NCI-H1092 treated with DMSO at 0.1 percent for 48 hours (cell line): ENCODE data around the gene GPR150.
"Not testable (repeated sequence)": the region's sequence is repeated elsewhere in the genome, so short reads cannot be mapped to it uniquely, and the experiment has no call there.

Experiments
- DNase-seq: peaks from one replicate; lab custom pipeline; 2025; lab: John Stamatoyannopoulos, UW

Gene GPR150

GRCh38 chr5:95624368-95624767 is 4.5 kb downstream of the GPR150 start:
- no peak for DNase-seq

- no peak for DNase-seq
Observed at GRCh38 chr5:95626701-95627100, 6.8 kb downstream of the GPR150 start.

DNA sequence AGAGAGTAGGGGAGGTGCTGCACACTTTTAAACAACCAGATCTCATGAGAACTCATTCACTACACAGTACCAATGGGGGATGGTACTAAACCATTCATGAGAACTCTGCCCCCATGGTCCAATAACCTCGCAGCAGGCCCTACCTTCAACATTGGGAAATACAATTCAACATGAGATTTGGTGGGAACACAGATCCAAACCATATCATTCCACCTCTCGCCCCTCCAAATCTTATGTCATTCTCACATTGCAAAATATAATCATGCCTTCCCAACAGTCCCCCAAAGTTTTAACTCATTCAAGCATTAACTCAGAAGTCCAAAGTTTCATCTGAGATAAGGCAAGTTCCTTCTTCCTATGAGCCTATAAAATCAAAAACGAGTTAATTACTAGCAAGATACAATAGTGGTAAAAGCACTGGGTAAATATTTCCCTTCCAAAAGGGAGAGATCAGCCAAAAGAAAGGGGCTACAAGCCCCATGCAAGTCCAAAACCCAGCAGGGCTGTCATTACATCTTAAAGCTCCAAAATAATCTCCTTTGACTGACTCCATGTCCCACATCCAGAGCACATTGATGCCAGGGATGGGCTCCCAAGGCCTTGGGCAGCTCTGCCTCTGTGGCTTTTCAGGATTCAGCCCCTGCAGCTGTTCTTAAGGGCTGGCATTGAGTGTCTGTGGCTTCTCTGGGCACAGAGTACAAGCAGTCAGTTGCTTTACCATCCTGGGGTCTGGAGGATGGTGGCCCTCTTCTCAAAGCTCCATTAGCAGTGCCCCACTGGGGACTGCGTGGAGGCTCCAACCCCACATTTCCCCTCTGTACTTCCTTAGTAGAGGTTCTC is 8.3 kb downstream of the GPR150 start:
- no peak for DNase-seq

- no peak for DNase-seq
Observed at GRCh38 chr5:95628933-95629332, 9.0 kb downstream of the GPR150 start.

DNA sequence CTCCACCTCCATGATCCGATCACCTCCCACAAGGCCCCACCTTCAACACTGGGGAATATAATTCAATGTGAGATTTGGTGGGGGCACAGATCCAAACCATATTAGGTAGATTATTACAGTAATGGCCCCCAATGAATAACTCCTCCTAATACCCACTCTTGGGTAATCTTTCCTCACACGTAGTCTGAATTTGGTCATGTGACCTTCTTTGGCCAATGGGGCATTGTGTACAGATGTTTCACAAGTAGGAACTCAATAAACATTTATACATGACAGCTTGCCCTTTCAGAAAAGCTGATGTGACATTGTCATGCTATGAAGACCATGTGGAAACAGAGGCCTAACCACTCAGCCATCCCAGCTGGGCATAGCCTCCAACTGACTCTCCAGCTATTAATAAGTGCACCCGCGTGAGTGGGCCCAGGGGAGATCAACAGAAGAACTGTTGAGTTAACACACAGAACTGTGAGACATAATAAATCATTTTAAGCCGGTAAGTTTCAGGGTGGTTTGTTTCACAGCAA is 10.6 kb downstream of the GPR150 start:
- DNase-seq = no peak

GRCh38 chr5:95631255-95631958 is 11.5 kb downstream of the GPR150 start:
- no peak for DNase-seq

- no peak for DNase-seq
Observed at GRCh38 chr5:95631991-95632675, 12.2 kb downstream of the GPR150 start.

DNA sequence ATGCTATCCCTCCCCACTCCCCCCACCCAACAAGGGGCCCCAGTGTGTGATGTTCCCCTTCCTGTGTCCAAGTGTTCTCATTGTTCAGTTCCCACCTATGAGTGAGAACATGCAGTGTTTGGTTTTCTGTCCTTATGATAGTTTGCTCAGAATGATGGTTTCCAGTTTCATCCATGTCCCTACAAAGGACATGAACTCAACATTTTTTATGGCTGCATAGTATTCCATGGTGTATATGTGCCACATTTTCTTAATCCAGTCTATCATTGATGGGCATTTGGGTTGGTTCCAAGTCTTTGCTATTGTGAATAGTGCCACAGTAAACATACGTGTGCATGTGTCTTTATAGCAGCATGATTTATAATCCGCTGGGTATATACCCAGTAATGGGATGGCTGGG is 13.1 kb downstream of the GPR150 start:
- DNase-seq = not testable (repeated sequence)

- DNase-seq = no peak
Observed at GRCh38 chr5:95633671-95634070, 13.8 kb downstream of the GPR150 start.

DNA sequence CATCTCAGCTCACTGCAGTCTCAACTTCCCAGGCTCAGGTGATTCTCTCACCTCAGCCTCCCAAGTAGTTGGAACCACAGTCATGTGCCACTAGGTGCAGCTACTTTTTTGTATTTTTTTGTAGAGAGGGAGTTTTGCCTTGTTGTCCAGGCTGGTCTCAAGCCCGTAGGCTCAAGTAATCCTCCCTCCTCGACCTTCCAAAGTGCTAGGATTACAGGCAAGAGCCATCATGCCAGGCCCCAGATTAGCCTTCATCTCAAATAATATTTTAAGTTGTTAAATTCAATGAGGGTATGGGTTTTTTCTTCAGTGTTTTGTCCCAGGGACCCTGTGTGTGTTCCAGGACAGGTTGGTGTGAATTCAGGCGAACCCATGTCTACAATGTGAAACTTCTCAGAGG is 14.2 kb downstream of the GPR150 start:
- DNase-seq = no peak

DNA sequence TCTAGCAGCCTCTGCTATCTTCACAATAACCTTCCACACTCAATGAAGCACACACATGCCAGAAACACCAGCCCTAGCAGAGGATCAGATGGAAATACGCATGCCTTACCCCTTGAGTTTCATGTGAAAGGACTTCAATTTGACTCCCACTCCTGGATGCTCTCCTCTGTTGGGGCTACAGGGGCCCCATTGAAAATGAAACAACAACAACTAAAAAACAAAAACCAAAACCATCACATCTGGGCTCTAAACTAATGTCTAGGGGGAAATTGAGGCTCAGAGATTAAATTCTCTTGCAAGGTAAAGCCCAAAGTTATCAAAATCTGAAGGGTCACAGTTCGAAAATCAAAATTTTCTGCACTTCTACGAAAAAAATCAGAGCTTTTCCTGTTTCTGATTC is 18.7 kb downstream of the GPR150 start:
- no peak for DNase-seq

DNA sequence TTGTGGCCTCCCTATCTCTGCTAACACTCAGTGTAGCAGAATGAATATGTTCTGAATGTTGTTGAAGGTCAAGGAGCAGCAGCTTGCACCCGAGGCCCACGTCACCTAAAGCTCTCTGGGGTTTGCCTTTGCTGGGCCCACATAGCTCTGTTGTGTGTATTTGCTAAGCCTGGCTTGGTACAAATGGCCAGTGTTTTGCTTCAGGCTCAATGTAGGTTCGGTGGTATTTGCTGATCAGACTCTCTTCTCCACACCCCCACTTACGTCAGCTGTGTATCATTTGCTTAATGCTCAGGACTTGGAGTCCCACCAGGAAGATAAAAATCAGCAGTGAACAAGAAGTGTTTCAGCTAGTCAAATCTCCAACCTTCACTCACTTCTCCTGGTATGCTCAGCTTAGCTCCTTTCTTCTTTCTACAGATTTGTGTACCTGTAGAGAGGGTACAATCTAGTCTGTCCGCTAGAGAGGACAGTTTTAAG is 21.9 kb downstream of the GPR150 start:
- DNase-seq = no peak

GRCh38 chr5:95643152-95643551 is 23.3 kb downstream of the GPR150 start:
- DNase-seq = no peak

DNA sequence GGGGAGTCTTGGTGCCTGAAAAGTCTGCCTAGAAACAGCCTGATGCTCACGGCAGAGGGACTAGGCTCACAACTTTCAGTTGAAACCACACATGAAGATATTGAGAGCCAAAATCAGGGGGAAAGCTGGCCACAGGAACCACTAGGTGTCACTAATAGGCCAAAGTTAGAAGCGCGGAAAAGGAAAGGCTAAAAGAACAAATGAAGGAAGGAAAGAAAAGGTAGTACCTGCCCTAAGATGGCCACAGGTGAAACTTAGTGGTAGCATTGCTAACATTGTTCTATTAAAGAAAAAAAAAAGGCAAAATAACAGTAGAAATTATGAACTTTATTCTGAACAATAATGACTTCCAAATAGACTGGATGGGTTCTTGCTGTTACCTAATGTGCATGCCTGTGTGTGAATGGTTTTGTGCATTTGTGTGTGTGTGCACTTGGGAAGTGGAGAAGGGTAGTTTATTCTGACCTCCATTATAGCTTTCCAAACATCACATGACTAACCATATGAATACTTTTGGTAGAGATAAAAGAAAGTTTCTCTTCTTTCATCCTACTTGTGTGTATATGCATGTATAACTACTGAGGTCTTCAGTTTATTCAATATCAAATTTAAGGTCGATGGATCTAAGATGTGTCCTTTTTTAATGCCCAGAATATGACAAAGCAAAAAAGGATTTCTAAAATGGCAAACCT is 24.6 kb downstream of the GPR150 start:
- peak; percentile 32 for DNase-seq

DNA sequence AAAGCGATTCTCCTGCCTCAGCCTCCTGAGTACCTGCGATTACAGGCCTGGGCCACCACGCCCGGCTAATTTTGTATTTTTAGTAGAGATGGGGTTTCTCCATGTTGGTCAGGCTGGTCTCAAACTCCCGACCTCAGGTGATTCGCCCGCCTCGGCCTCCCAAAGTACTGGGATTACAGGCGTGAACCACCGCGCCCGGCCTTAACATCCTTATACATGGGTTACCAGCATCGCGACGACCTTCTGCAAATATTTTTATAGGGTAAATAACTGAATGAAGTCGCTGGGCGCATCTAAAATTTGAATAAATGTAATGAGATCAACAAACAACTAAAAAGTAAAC is 26.3 kb downstream of the GPR150 start:
- DNase-seq = not testable (repeated sequence)

DNA sequence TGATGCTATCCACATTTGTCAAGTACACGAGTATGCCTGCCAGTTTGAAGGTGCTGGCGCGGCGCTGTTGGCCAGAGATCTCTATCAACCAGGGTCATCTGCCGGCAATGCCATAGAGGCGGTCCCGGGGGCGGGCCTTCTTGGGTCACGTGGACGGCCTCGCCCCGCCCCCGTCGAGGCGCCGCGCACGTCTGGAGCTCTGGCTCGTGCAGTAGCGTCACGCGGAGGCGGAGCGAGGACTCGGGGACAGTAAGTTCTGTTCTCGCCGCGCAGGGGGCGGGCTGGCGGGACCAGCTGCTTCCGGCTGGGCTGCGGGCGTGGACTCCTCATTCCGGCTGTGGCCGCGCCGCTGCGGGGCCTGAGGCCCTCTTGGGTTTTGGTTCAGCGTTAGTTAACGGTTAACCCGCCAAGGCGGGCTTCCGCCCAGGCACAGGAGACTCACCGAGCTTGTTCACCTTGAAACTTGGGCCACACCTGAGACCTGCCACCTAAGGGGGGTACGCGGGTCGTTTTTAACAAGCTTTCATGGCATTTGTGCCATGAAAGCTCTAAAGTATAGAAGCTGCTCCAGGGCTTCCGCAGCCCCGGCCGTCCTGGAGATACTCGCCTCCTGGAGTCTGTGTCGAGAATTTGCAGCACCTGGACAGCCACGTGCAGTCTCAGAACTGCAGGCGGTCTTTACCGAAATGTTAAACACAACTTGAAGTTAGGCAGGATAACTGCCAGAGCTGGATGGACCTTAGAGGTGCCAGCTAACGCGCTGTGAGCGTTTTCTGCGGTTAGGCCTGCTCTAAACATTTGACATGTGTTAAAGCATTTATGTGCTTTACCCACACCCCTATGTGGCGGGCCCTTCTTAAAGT is 26.9 kb downstream of the GPR150 start, which contains the start of gene RFESD:
Gene RFESD (plus strand): TSS at position 209 of the 863 bp plus-strand sequence. CDS start 5,495 bp downstream, outside the sequence.
- DNase-seq = peak; percentile 90

GRCh38 chr5:95647886-95648860 is 28.3 kb downstream of the GPR150 start:
- no peak for DNase-seq

GRCh38 chr5:95649274-95649673 is 29.4 kb downstream of the GPR150 start:
- DNase-seq = no peak

DNA sequence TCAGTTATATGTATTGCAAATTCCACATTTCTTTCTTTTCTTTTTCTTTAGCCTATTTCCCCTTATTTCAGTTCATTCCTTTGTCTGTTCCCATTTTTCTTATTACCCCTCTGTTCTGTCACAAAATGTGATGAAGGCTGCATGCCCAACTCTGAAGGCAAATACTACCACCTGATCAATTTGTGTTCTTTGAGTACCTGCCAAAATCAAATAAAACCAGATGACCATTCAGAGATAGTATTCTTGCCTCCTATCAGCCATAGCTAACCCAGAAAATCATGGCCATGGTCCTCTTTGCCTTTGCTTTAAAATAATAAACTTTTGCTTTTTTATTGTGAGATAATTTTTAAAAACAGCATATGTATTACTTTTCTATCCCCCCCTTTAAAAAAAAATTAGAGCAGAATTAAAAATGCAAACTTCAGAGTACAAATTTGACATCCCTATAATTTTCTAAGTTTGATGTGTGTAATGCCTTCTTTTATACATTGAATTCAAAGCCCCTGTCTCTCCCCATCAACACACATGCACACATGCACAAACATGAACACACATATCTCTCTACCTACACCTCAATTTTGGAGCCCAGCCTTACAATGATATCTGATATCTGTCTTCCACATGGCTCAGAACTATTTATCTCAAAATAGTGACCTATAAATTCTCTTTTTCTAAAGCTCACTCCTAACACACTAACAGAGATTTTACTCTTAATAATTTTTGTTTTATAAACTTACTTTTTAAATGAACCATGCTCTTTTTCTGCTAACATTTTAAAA is 30.1 kb downstream of the GPR150 start:
- DNase-seq = peak; percentile 3
